ENCODE data around the gene CCK.
"Not testable (repeated sequence)": the region's sequence is repeated elsewhere in the genome, so short reads cannot be mapped to it uniquely, and the experiment has no call there.

CCK gene

GRCh38 chr3:42290966-42291714 lies 25.2 kb upstream of the CCK start:
- no peak overlapping the region for H3K27ac ChIP-seq (ENCODE audit: insufficient read depth, low read length, poor library complexity, severe bottlenecking)
- H3K4me3 ChIP-seq (ENCODE audit: insufficient read depth, low read depth, low read length, poor library complexity, severe bottlenecking), result no peak overlapping the region
- no peaks in the 10 kb centered on the region for H3K27me3 ChIP-seq (replicated peaks; ENCODE audit: control insufficient read depth, insufficient read depth, low read length, poor library complexity, severe bottlenecking)
- no peaks in the 10 kb centered on the region for H3K36me3 ChIP-seq (ENCODE audit: control insufficient read depth, insufficient read depth, low read length)
- DNase-seq, result no peak
- H3K4me1 ChIP-seq (ENCODE audit: control insufficient read depth, insufficient read depth, low read length, poor library complexity, severe bottlenecking), result no peaks in the 10 kb centered on the region
- H3K9me3 ChIP-seq (ENCODE audit: control insufficient read depth, low read length), result no peaks in the 10 kb centered on the region

- H3K4me3 ChIP-seq (ENCODE audit: insufficient read depth, low read depth, low read length, poor library complexity, severe bottlenecking), result no peak overlapping the region
- no peaks in the 10 kb centered on the region for H3K36me3 ChIP-seq (ENCODE audit: control insufficient read depth, insufficient read depth, low read length)
- H3K9me3 ChIP-seq (ENCODE audit: control insufficient read depth, low read length), result no peaks in the 10 kb centered on the region
- H3K4me1 ChIP-seq (ENCODE audit: control insufficient read depth, insufficient read depth, low read length, poor library complexity, severe bottlenecking), result no peaks in the 10 kb centered on the region
- no peaks in the 10 kb centered on the region for H3K27me3 ChIP-seq (replicated peaks; ENCODE audit: control insufficient read depth, insufficient read depth, low read length, poor library complexity, severe bottlenecking)
- no peak overlapping the region for H3K27ac ChIP-seq (ENCODE audit: insufficient read depth, low read length, poor library complexity, severe bottlenecking)
- DNase-seq, result no peak
Measured at GRCh38 chr3:42289026-42289425, 23.0 kb upstream of the CCK start.

GRCh38 chr3:42288385-42288784 lies 22.4 kb upstream of the CCK start:
- Histone ChIP-seq H3K27ac (ENCODE audit: insufficient read depth, low read length, poor library complexity, severe bottlenecking) (no peak overlapping the region), H3K9me3 (ENCODE audit: control insufficient read depth, low read length) (no peaks in the 10 kb centered on the region), H3K27me3 (replicated peaks; ENCODE audit: control insufficient read depth, insufficient read depth, low read length, poor library complexity, severe bottlenecking) (no peaks in the 10 kb centered on the region), H3K36me3 (ENCODE audit: control insufficient read depth, insufficient read depth, low read length) (no peaks in the 10 kb centered on the region), H3K4me3 (ENCODE audit: insufficient read depth, low read depth, low read length, poor library complexity, severe bottlenecking) (no peak overlapping the region), H3K4me1 (ENCODE audit: control insufficient read depth, insufficient read depth, low read length, poor library complexity, severe bottlenecking) (no peaks in the 10 kb centered on the region)
- DNase-seq, result no peak

- H3K36me3 ChIP-seq (ENCODE audit: control insufficient read depth, insufficient read depth, low read length); H3K27me3 ChIP-seq (replicated peaks; ENCODE audit: control insufficient read depth, insufficient read depth, low read length, poor library complexity, severe bottlenecking); DNase-seq; H3K4me3 ChIP-seq (ENCODE audit: insufficient read depth, low read depth, low read length, poor library complexity, severe bottlenecking); H3K27ac ChIP-seq (ENCODE audit: insufficient read depth, low read length, poor library complexity, severe bottlenecking); H3K9me3 ChIP-seq (ENCODE audit: control insufficient read depth, low read length); H3K4me1 ChIP-seq (ENCODE audit: control insufficient read depth, insufficient read depth, low read length, poor library complexity, severe bottlenecking): not testable (repeated sequence)
Measured at GRCh38 chr3:42287423-42287822, 21.4 kb upstream of the CCK start.

- Histone ChIP-seq H3K4me3 (ENCODE audit: insufficient read depth, low read depth, low read length, poor library complexity, severe bottlenecking) (no peak overlapping the region), H3K4me1 (ENCODE audit: control insufficient read depth, insufficient read depth, low read length, poor library complexity, severe bottlenecking) (no peaks in the 10 kb centered on the region), H3K27ac (ENCODE audit: insufficient read depth, low read length, poor library complexity, severe bottlenecking) (no peak overlapping the region), H3K36me3 (ENCODE audit: control insufficient read depth, insufficient read depth, low read length) (no peaks in the 10 kb centered on the region), H3K27me3 (replicated peaks; ENCODE audit: control insufficient read depth, insufficient read depth, low read length, poor library complexity, severe bottlenecking) (no peaks in the 10 kb centered on the region), H3K9me3 (ENCODE audit: control insufficient read depth, low read length) (no peaks in the 10 kb centered on the region)
- no peak for DNase-seq
Measured at GRCh38 chr3:42277676-42278075, 11.7 kb upstream of the CCK start.

GRCh38 chr3:42276141-42277132 lies 10.5 kb upstream of the CCK start:
- H3K27me3 ChIP-seq (replicated peaks; ENCODE audit: control insufficient read depth, insufficient read depth, low read length, poor library complexity, severe bottlenecking), result no peaks in the 10 kb centered on the region
- H3K4me1 ChIP-seq (ENCODE audit: control insufficient read depth, insufficient read depth, low read length, poor library complexity, severe bottlenecking), result no peaks in the 10 kb centered on the region

GRCh38 chr3:42275217-42275616 lies 9.2 kb upstream of the CCK start:
- no peaks in the 10 kb centered on the region for H3K9me3 ChIP-seq (ENCODE audit: control insufficient read depth, low read length)
- no peak overlapping the region for H3K27ac ChIP-seq (ENCODE audit: insufficient read depth, low read length, poor library complexity, severe bottlenecking)
- no peaks in the 10 kb centered on the region for H3K27me3 ChIP-seq (replicated peaks; ENCODE audit: control insufficient read depth, insufficient read depth, low read length, poor library complexity, severe bottlenecking)
- no peak overlapping the region for H3K4me3 ChIP-seq (ENCODE audit: insufficient read depth, low read depth, low read length, poor library complexity, severe bottlenecking)
- H3K36me3 ChIP-seq (ENCODE audit: control insufficient read depth, insufficient read depth, low read length), result no peaks in the 10 kb centered on the region
- H3K4me1 ChIP-seq (ENCODE audit: control insufficient read depth, insufficient read depth, low read length, poor library complexity, severe bottlenecking), result no peaks in the 10 kb centered on the region
- DNase-seq, result no peak

More at GRCh38 chr3:42276141-42277132, 10.5 kb upstream of the CCK start:
- no peak overlapping the region for H3K4me3 ChIP-seq (ENCODE audit: insufficient read depth, low read depth, low read length, poor library complexity, severe bottlenecking)
- H3K27ac ChIP-seq (ENCODE audit: insufficient read depth, low read length, poor library complexity, severe bottlenecking), result no peak overlapping the region
- no peaks in the 10 kb centered on the region for H3K36me3 ChIP-seq (ENCODE audit: control insufficient read depth, insufficient read depth, low read length)
- DNase-seq, result no peak
- H3K9me3 ChIP-seq (ENCODE audit: control insufficient read depth, low read length), result no peaks in the 10 kb centered on the region

- no peaks in the 10 kb centered on the region for H3K4me1 ChIP-seq (ENCODE audit: control insufficient read depth, insufficient read depth, low read length, poor library complexity, severe bottlenecking)
- no peak overlapping the region for H3K27ac ChIP-seq (ENCODE audit: insufficient read depth, low read length, poor library complexity, severe bottlenecking)
- H3K9me3 ChIP-seq (ENCODE audit: control insufficient read depth, low read length), result no peaks in the 10 kb centered on the region
- no peaks in the 10 kb centered on the region for H3K36me3 ChIP-seq (ENCODE audit: control insufficient read depth, insufficient read depth, low read length)
- H3K4me3 ChIP-seq (ENCODE audit: insufficient read depth, low read depth, low read length, poor library complexity, severe bottlenecking), result no peak overlapping the region
- H3K27me3 ChIP-seq (replicated peaks; ENCODE audit: control insufficient read depth, insufficient read depth, low read length, poor library complexity, severe bottlenecking), result no peaks in the 10 kb centered on the region
- DNase-seq, result no peak
Measured at GRCh38 chr3:42274266-42274665, 8.3 kb upstream of the CCK start.

GRCh38 chr3:42273361-42273760 lies 7.4 kb upstream of the CCK start:
- Histone ChIP-seq H3K36me3 (ENCODE audit: control insufficient read depth, insufficient read depth, low read length) (no peaks in the 10 kb centered on the region), H3K27ac (ENCODE audit: insufficient read depth, low read length, poor library complexity, severe bottlenecking) (no peak overlapping the region), H3K27me3 (replicated peaks; ENCODE audit: control insufficient read depth, insufficient read depth, low read length, poor library complexity, severe bottlenecking) (no peaks in the 10 kb centered on the region), H3K4me3 (ENCODE audit: insufficient read depth, low read depth, low read length, poor library complexity, severe bottlenecking) (no peak overlapping the region), H3K4me1 (ENCODE audit: control insufficient read depth, insufficient read depth, low read length, poor library complexity, severe bottlenecking) (no peaks in the 10 kb centered on the region), H3K9me3 (ENCODE audit: control insufficient read depth, low read length) (no peaks in the 10 kb centered on the region)
- no peak for DNase-seq

GRCh38 chr3:42271786-42272185 lies 5.8 kb upstream of the CCK start:
- no peaks in the 10 kb centered on the region for H3K4me1 ChIP-seq (ENCODE audit: control insufficient read depth, insufficient read depth, low read length, poor library complexity, severe bottlenecking)
- no peak for DNase-seq
- no peaks in the 10 kb centered on the region for H3K27me3 ChIP-seq (replicated peaks; ENCODE audit: control insufficient read depth, insufficient read depth, low read length, poor library complexity, severe bottlenecking)
- H3K27ac ChIP-seq (ENCODE audit: insufficient read depth, low read length, poor library complexity, severe bottlenecking), result no peak overlapping the region
- no peaks in the 10 kb centered on the region for H3K36me3 ChIP-seq (ENCODE audit: control insufficient read depth, insufficient read depth, low read length)
- no peak overlapping the region for H3K4me3 ChIP-seq (ENCODE audit: insufficient read depth, low read depth, low read length, poor library complexity, severe bottlenecking)
- H3K9me3 ChIP-seq (ENCODE audit: control insufficient read depth, low read length), result no peaks in the 10 kb centered on the region
